HCT116 (cell line): ENCODE data around the gene DPF3. TPM values are rescaled to one million over a fixed set of nuclear protein-coding genes. Genes with fewer than 3 reads are reported as not detected.

Source experiments
- ATAC-seq: fragments of 200-7000 bp; cut with Tn5 transposase; 2 replicates; pipeline ENCODE4 v1.9.1; 2020; ENCODE audit warnings: mild to moderate bottlenecking, moderate library complexity
- BruUV-seq: library from RNA; stranded (reverse); fragments of 400-500 nt; replicated peaks from 2 replicates; lab custom pipeline; 2021; lab: Mats Ljungman, UMichigan
- CTCF ChIA-PET: fragments of 300-600 bp; sonication (Branson Sonifier 250); formaldehyde crosslinking; loops from one replicate; lab custom pipeline; 2021; ENCODE audit warnings: antibody characterized with exemption; lab: Charles Lee
- POLR2A ChIA-PET: fragments of 300-600, 350-600 bp; sonication (Branson Sonifier 250); formaldehyde crosslinking; loops from one replicate; lab custom pipeline; 2021; ENCODE audit warnings: antibody characterized with exemption; lab: Charles Lee
- RAD21 ChIA-PET, 2 experiments: fragments of 300-600 bp; sonication (Branson Sonifier 250); formaldehyde crosslinking; loops; one replicate each; lab custom pipeline; 2023; ENCODE audit warnings: low total read pairs in 2 of 2; ENCODE audit not compliant: uncharacterized antibody in 2 of 2, unreplicated experiment in 2 of 2, low non-redundant PET in 1 of 2; lab: Charles Lee
- DNase-seq: peaks from one replicate; pipeline ENCODE4 v3.0.0-alpha.2; 2010; ENCODE audit warnings: low read depth, low spot score
- H2AFZ ChIP-seq: fragments of 200-600 bp; shearing (Covaris generic), sonication (generic); 2 replicates; pipeline ENCODE4 v1.6.1; 2017; ENCODE audit warnings: low read depth, mixed run types, mixed read lengths, antibody characterized with exemption, low read length; ENCODE audit not compliant: poor library complexity, severe bottlenecking
- H3K27ac ChIP-seq: 2 replicates; pipeline ENCODE4 v1.5.1; 2012; ENCODE audit warnings: low read depth, low read length
- H3K27me3 ChIP-seq: fragments of 200-600 bp; sonication (generic); 2 replicates; pipeline ENCODE4 v1.6.1; 2016; ENCODE audit warnings: mixed run types, low read length, mixed read lengths; ENCODE audit not compliant: insufficient read depth
- H3K36me3 ChIP-seq, 2 experiments: fragments of 200-500 bp in 1 of 2; fragments of 200-600 bp in 1 of 2; sonication (Bioruptor generic) in 1 of 2; sonication (generic) in 1 of 2; 2 replicates each; pipeline versions ENCODE4 v1.5.1 to v1.6.1; 2014 to 2016; ENCODE audit warnings: low read length in 2 of 2, inconsistent platforms in 1 of 2, mixed read lengths in 1 of 2, mixed run types in 1 of 2; ENCODE audit not compliant: insufficient read depth in 2 of 2, control insufficient read depth in 1 of 2
- H3K4me1 ChIP-seq, 2 experiments: fragments of 200-600 bp in 1 of 2; sonication (generic) in 1 of 2; 2 replicates each; pipeline versions ENCODE4 v1.5.1 to v1.6.1; 2012 to 2017; ENCODE audit warnings: low read length in 2 of 2, inconsistent platforms in 1 of 2, mild to moderate bottlenecking in 1 of 2, mixed read lengths in 1 of 2, mixed run types in 1 of 2, moderate library complexity in 1 of 2; ENCODE audit not compliant: insufficient read depth in 2 of 2, control insufficient read depth in 1 of 2
- H3K4me2 ChIP-seq: fragments of 200-600 bp; sonication (generic); 2 replicates; pipeline ENCODE4 v1.6.1; 2017; ENCODE audit warnings: mixed run types, low read length, mixed read lengths
- H3K4me3 ChIP-seq, 2 experiments: fragments of 200-600 bp in 1 of 2; sonication (generic) in 1 of 2; replicated peaks in 1 of 2; 2 replicates each; pipeline ENCODE4 v1.5.1; 2011 to 2016; ENCODE audit warnings: low read length in 2 of 2, control low read depth in 1 of 2, low read depth in 1 of 2, mild to moderate bottlenecking in 1 of 2, mixed read lengths in 1 of 2, mixed run types in 1 of 2
- H3K79me2 ChIP-seq: fragments of 200-600 bp; sonication (generic); 2 replicates; pipeline ENCODE4 v1.6.1; 2017; ENCODE audit warnings: mild to moderate bottlenecking, mixed run types, low read length, moderate library complexity, mixed read lengths; ENCODE audit not compliant: insufficient read depth
- H3K9ac ChIP-seq: fragments of 200-600 bp; sonication (generic); 2 replicates; pipeline ENCODE4 v1.6.1; 2016; ENCODE audit warnings: low read length, mixed read lengths
- H3K9me2 ChIP-seq: fragments of 200-600 bp; sonication (generic), shearing (Covaris generic); 2 replicates; pipeline ENCODE4 v1.6.1; 2017; ENCODE audit warnings: mixed run types, mild to moderate bottlenecking, moderate library complexity; ENCODE audit not compliant: insufficient read depth
- H3K9me3 ChIP-seq, 2 experiments: fragments of 200-500 bp in 1 of 2; fragments of 200-600 bp in 1 of 2; sonication (Bioruptor generic) in 1 of 2; sonication (generic) in 1 of 2; 2 replicates each; pipeline ENCODE4 v1.6.1; 2014 to 2017; ENCODE audit warnings: low read length in 2 of 2, mixed read lengths in 2 of 2, inconsistent platforms in 1 of 2, low read depth in 1 of 2, mild to moderate bottlenecking in 1 of 2, mixed run types in 1 of 2, moderate library complexity in 1 of 2; ENCODE audit not compliant: control insufficient read depth in 1 of 2, insufficient read depth in 1 of 2
- H4K20me1 ChIP-seq: fragments of 200-600 bp; sonication (generic), shearing (Covaris generic); 2 replicates; pipeline ENCODE4 v1.6.1; 2017; ENCODE audit warnings: mixed run types, mild to moderate bottlenecking, moderate library complexity; ENCODE audit not compliant: insufficient read depth
- ATF3 ChIP-seq: IDR thresholded peaks from 2 replicates; pipeline ENCODE4 v1.6.1; 2012
- CBX3 ChIP-seq: IDR thresholded peaks from 2 replicates; pipeline ENCODE4 v1.6.1; 2012; ENCODE audit warnings: low read depth
- CEBPB ChIP-seq: IDR thresholded peaks from 2 replicates; pipeline ENCODE4 v1.6.1; 2012; ENCODE audit warnings: low read depth
- CTCF ChIP-seq, 3 experiments: fragments of 200-600 bp in 1 of 3; sonication (generic) in 1 of 3; IDR thresholded peaks in 2 of 3; conservative IDR thresholded peaks in 1 of 3; 2 replicates each; pipeline ENCODE4 v1.5.1; 2012 to 2017; ENCODE audit warnings: low read depth in 2 of 3, low read length in 2 of 3, antibody characterized with exemption in 1 of 3, borderline replicate concordance in 1 of 3, control low read depth in 1 of 3, mild to moderate bottlenecking in 1 of 3, mixed read lengths in 1 of 3, mixed run types in 1 of 3, moderate library complexity in 1 of 3; ENCODE audit not compliant: insufficient read depth in 1 of 3
- ELF1 ChIP-seq: IDR thresholded peaks from 2 replicates; pipeline ENCODE4 v1.6.1; 2012; ENCODE audit warnings: low read depth, borderline replicate concordance
- EZH2phosphoT487 ChIP-seq: fragments of 200-600 bp; IDR thresholded peaks from 2 replicates; pipeline ENCODE4 v1.6.1; 2018; ENCODE audit warnings: antibody characterized with exemption, borderline replicate concordance
- JUND ChIP-seq: IDR thresholded peaks from 2 replicates; pipeline ENCODE4 v1.6.1; 2012
- MAX ChIP-seq: IDR thresholded peaks from 2 replicates; pipeline ENCODE4 v1.6.1; 2012
- POLR2AphosphoS5 ChIP-seq: IDR thresholded peaks from 2 replicates; pipeline ENCODE4 v1.6.1; 2011; ENCODE audit warnings: mild to moderate bottlenecking, low read depth, low read length, moderate library complexity
- RAD21 ChIP-seq: IDR thresholded peaks from 2 replicates; pipeline ENCODE4 v1.6.1; 2012; ENCODE audit warnings: low read depth, mild to moderate bottlenecking
- SIN3A ChIP-seq: IDR thresholded peaks from 2 replicates; pipeline ENCODE4 v1.6.1; 2012; ENCODE audit warnings: low read depth
- SP1 ChIP-seq: IDR thresholded peaks from 2 replicates; pipeline ENCODE4 v1.6.1; 2012; ENCODE audit warnings: low read depth
- SRF ChIP-seq: IDR thresholded peaks from 2 replicates; pipeline ENCODE4 v1.6.1; 2012; ENCODE audit warnings: low read depth
- TCF7L2 ChIP-seq: IDR thresholded peaks from 2 replicates; pipeline ENCODE4 v1.7.0; 2011; ENCODE audit warnings: borderline replicate concordance, inconsistent platforms; ENCODE audit not compliant: insufficient read depth, insufficient read length; ENCODE audit errors: extremely low read depth
- ZNF274 ChIP-seq: fragments of 200-500 bp; sonication (Bioruptor generic); IDR thresholded peaks from 2 replicates; pipeline ENCODE4 v1.6.1; 2014; ENCODE audit warnings: mild to moderate bottlenecking, low read depth, low read length, inconsistent platforms
- intact Hi-C: fragments of 100-400 bp; cut with micrococcal nuclease; formaldehyde crosslinking; loops from 2 replicates; pipeline ENCODE4 v1.10.0; 2022
- total RNA-seq: library from RNA; stranded (reverse); gene quantifications from one replicate; pipeline ENCODE4 v1.2.1, GENCODE V29; 2021; ENCODE audit not compliant: unreplicated experiment
- TF ChIP-seq, protein P1 (sequence below): IDR thresholded peaks from 2 replicates; pipeline ENCODE4 v1.6.1; 2011; ENCODE audit warnings: mild to moderate bottlenecking, low read length, moderate library complexity; ENCODE audit not compliant: insufficient replicate concordance; ENCODE audit errors: extremely low read depth

DPF3 gene
- total RNA-seq, 1 experiment from 2014 or later: 0.27 TPM

- Histone ChIP-seq H3K36me3 (no peaks in the 10 kb centered on the region), H3K4me3 (no peak overlapping the region), H3K79me2 (no peaks in the 10 kb centered on the region), H2AFZ (no peak overlapping the region), H3K27me3 (peaks cover 11% of the 10 kb centered on the region; the same call in 1 of the 2 replicates), H3K9me2 (no peaks in the 10 kb centered on the region), H4K20me1 (no peaks in the 10 kb centered on the region), H3K27ac (no peak overlapping the region), H3K4me2 (peak overlapping the region; percentile 21; the same call in 1 of the 2 replicates), H3K9ac (no peak overlapping the region), H3K9me3 (no peaks in the 10 kb centered on the region; a peak in 1 of 4 replicates), H3K4me1 (peaks cover 0 to 9% of the 10 kb centered on the region in 2 experiments; a peak in 1 of 4 replicates)
- ChIA-PET CTCF (no interaction called here), RAD21 (no interaction called here), POLR2A (no interaction called here)
- TF ChIP-seq, protein P1, sequence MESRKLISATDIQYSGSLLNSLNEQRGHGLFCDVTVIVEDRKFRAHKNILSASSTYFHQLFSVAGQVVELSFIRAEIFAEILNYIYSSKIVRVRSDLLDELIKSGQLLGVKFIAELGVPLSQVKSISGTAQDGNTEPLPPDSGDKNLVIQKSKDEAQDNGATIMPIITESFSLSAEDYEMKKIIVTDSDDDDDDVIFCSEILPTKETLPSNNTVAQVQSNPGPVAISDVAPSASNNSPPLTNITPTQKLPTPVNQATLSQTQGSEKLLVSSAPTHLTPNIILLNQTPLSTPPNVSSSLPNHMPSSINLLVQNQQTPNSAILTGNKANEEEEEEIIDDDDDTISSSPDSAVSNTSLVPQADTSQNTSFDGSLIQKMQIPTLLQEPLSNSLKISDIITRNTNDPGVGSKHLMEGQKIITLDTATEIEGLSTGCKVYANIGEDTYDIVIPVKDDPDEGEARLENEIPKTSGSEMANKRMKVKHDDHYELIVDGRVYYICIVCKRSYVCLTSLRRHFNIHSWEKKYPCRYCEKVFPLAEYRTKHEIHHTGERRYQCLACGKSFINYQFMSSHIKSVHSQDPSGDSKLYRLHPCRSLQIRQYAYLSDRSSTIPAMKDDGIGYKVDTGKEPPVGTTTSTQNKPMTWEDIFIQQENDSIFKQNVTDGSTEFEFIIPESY: no peak
- TF ChIP-seq CBX3 (no peak), CEBPB (no peak), SRF (no peak), JUND (no peak), TCF7L2 (no peak)
- intact Hi-C loops: no loop called here
- ATAC-seq: no peak
- no TSS peak for BruUV-seq
- DNase-seq: no peak
Measured at GRCh38 chr14:72643317-72643801, 250.5 kb downstream of the DPF3 start.

GRCh38 chr14:72640911-72641485 is 252.9 kb downstream of the DPF3 start:
- Histone ChIP-seq H3K27me3 (0 out of 2 replicates have a peak, but pooled peaks cover 4% of the 10 kb centered on the region), H3K4me3 (no peak overlapping the region), H3K36me3 (no peaks in the 10 kb centered on the region), H3K9ac (no peak overlapping the region), H3K27ac (no peak overlapping the region), H3K4me1 (peaks cover 0 to 15% of the 10 kb centered on the region in 2 experiments; a peak in 1 of 4 replicates), H3K79me2 (no peaks in the 10 kb centered on the region), H3K4me2 (no peak overlapping the region), H3K9me3 (no peaks in the 10 kb centered on the region; a peak in 1 of 4 replicates), H4K20me1 (no peaks in the 10 kb centered on the region), H3K9me2 (no peaks in the 10 kb centered on the region), H2AFZ (no peak overlapping the region)
- intact Hi-C loops: no loop called here
- ATAC-seq: no peak
- CTCF ChIA-PET: no interaction called here
- RAD21 ChIA-PET: no interaction called here
- BruUV-seq: no TSS peak
- no peak for DNase-seq
- POLR2A ChIA-PET: no interaction called here
- TF ChIP-seq SRF (no peak), POLR2AphosphoS5 (no peak), ZNF274 (no peak), MAX (no peak), ATF3 (no peak), SIN3A (no peak), RAD21 (no peak), ELF1 (no peak), SP1 (no peak), CEBPB (no peak), CBX3 (no peak), EZH2phosphoT487 (no peak), CTCF (IDR thresholded peaks at IDR 0.05 in 2 of 3, conservative IDR thresholded peaks at IDR 0.05 in 1 of 3; ENCODE audit: borderline replicate concordance in 1 of 3, insufficient read depth in 1 of 3, low read depth in 2 of 3, low read length in 2 of 3) (no peak)
